ENCODE measurements around the gene RSPH9. TPM values are rescaled to one million over a fixed set of nuclear protein-coding genes. Genes with fewer than 3 reads are reported as not detected.

The RSPH9 gene
- polyA plus RNA-seq, 1 experiment, result 0.37 TPM

DNA sequence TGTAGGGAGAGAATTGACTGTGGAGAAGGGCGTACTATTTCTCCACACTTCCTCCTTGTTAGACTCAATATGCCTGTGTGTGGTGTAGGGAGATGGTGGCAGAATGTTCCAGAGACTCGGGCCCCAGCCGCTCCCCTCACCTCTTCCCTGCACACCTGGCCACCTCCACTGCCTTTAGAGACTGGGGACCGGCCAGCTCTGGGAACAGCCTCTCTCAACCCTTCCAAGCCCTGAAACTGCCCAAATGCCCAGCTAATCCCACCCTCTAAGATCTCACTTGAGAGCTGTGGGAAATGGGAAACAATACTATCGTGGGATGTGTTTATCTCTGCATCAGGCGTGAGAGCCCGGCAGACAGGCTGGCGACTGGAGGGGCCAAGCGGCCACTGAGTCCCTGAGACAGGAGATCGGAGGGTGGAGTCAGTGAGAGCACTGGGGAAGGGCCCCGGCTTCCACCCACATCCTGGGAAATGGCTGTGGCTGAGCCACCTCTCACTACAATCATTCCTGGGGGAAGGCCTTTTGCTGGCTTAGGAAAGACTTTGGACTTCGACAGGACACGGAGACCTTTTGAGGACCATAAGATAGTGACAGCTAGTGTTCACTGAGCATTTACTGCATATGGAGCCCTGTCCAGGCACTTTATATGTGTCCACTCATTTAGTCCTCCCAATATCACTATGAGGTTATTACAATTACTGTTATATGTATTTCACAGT is 73.7 kb downstream of the RSPH9 start:
- no peak for DNase-seq (ENCODE audit: low read depth, low spot score)
- CTCF ChIA-PET, result interaction anchor here (0.9 to 2.2 kb wide), 3 partner anchors 50 to 356 kb away, joined by 3 to 5 read pairs (median 3); no protein-coding TSS in a partner anchor
- POLR2A ChIA-PET, result no interaction called here

DNA sequence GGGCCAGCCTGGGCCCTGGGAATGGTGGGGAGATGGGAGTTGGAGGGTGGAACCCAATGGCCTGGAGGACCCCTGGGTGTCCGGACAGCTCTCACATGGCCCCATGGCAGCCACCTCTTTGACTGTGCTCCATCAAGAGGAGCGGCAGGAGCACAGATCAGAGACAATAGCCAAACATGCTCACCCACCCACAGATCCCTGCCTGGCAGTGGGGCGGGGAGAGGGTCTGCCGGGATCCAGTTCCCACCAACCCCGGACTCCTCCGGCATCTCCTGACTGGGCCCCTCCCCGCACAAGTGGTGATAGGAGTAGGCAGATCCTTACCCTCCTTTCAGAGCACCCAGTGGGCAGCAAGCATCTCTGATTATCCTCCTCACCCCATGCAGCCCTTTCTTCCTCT is 74.7 kb downstream of the RSPH9 start:
- TF ChIP-seq, protein P1, sequence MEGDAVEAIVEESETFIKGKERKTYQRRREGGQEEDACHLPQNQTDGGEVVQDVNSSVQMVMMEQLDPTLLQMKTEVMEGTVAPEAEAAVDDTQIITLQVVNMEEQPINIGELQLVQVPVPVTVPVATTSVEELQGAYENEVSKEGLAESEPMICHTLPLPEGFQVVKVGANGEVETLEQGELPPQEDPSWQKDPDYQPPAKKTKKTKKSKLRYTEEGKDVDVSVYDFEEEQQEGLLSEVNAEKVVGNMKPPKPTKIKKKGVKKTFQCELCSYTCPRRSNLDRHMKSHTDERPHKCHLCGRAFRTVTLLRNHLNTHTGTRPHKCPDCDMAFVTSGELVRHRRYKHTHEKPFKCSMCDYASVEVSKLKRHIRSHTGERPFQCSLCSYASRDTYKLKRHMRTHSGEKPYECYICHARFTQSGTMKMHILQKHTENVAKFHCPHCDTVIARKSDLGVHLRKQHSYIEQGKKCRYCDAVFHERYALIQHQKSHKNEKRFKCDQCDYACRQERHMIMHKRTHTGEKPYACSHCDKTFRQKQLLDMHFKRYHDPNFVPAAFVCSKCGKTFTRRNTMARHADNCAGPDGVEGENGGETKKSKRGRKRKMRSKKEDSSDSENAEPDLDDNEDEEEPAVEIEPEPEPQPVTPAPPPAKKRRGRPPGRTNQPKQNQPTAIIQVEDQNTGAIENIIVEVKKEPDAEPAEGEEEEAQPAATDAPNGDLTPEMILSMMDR (IDR thresholded peaks at IDR 0.05; ENCODE audit: low read depth, low read length), result no peak
- no peak for DNase-seq (ENCODE audit: low read depth, low spot score)
- Histone ChIP-seq H3K4me3 (ENCODE audit: low read depth, low read length) (no peak overlapping the region), H3K27ac (ENCODE audit: low read depth, low read length) (no peak overlapping the region), H3K27me3 (ENCODE audit: control insufficient read depth, insufficient read depth, low read length) (peaks cover 8% of the 10 kb centered on the region), H3K9me3 (ENCODE audit: control insufficient read depth, insufficient read depth, low read length) (no peaks in the 10 kb centered on the region)
- ChIA-PET POLR2A (no interaction called here), CTCF (interaction anchor here (0.9 to 2.2 kb wide), 3 partner anchors 49 to 355 kb away, joined by 3 to 5 read pairs (median 3); no protein-coding TSS in a partner anchor)

More for the DNA sequence above, 73.7 kb downstream of the RSPH9 start:
- Histone ChIP-seq H3K27ac (ENCODE audit: low read depth, low read length) (no peak overlapping the region), H3K9me3 (ENCODE audit: control insufficient read depth, insufficient read depth, low read length) (no peaks in the 10 kb centered on the region), H3K4me3 (ENCODE audit: low read depth, low read length) (no peak overlapping the region), H3K27me3 (ENCODE audit: control insufficient read depth, insufficient read depth, low read length) (peaks cover 8% of the 10 kb centered on the region)
- TF ChIP-seq, protein P1 (IDR thresholded peaks at IDR 0.05; ENCODE audit: low read depth, low read length), result no peak

DNA sequence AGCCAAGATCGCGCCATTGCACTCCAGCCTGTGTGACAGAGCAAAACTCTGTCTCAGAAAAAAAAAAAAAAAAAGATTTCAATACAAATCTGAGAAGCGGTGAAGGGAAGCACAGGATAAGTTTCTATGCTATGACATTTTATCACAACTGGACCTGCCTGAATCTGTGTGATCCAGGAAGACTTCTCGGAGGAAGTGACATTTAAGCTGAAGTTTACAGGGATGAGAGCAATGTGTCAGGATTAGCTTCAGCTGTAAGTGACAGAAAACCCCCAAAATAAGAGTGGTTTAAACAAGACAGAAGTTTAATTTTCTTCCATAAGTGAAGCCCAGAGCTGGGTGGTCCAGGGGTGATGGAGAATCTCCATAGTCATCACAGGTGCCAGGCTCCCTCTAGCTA is 76.2 kb downstream of the RSPH9 start:
- CTCF ChIA-PET, result interaction anchor here (1.4 kb wide), 1 partner anchor 354 kb away, joined by 4 read pairs; no protein-coding TSS in a partner anchor
- TF ChIP-seq, protein P1 (IDR thresholded peaks at IDR 0.05; ENCODE audit: low read depth, low read length), result no peak
- Histone ChIP-seq H3K27ac (ENCODE audit: low read depth, low read length) (no peak overlapping the region), H3K27me3 (ENCODE audit: control insufficient read depth, insufficient read depth, low read length) (peaks cover 8% of the 10 kb centered on the region), H3K4me3 (ENCODE audit: low read depth, low read length) (no peak overlapping the region), H3K9me3 (ENCODE audit: control insufficient read depth, insufficient read depth, low read length) (no peaks in the 10 kb centered on the region)
- POLR2A ChIA-PET, result no interaction called here
- no peak for DNase-seq (ENCODE audit: low read depth, low spot score)

Other genes with a start within 250 kb of the RSPH9 start
- gene ABCC10, start 217.5 kb upstream of the RSPH9 start, polyA plus RNA-seq (2011; rRNA removed), result 10.6 and 12.0 TPM in 2 replicates
- gene DLK2, start 189.5 kb upstream of the RSPH9 start, polyA plus RNA-seq (2011; rRNA removed), result 0.62 and 0.86 TPM in 2 replicates
- gene TJAP1, start 167.5 kb upstream of the RSPH9 start, polyA plus RNA-seq (2011; rRNA removed), result 18.4 and 20.4 TPM in 2 replicates
- gene LRRC73, start 134.7 kb upstream of the RSPH9 start, polyA plus RNA-seq (2011; rRNA removed), result 0.14 and 0.16 TPM in 2 replicates
- 241 and 262 TPM in 2 replicates for gene YIPF3, start 128.1 kb upstream of the RSPH9 start, polyA plus RNA-seq (2011; rRNA removed)
- 48.1 and 50.8 TPM in 2 replicates for gene POLR1C, start 127.9 kb upstream of the RSPH9 start, polyA plus RNA-seq (2011; rRNA removed)
- gene XPO5, start 69.0 kb upstream of the RSPH9 start, polyA plus RNA-seq (2011; rRNA removed), result 28.4 and 31.5 TPM in 2 replicates
- 22.1 and 26.6 TPM in 2 replicates for gene POLH, start 68.9 kb upstream of the RSPH9 start, polyA plus RNA-seq (2011; rRNA removed)
- 60.8 and 72.5 TPM in 2 replicates for gene GTPBP2, start 15.8 kb upstream of the RSPH9 start, polyA plus RNA-seq (2011; rRNA removed)
- 37.1 and 39.3 TPM in 2 replicates for gene MAD2L1BP, start 9.2 kb upstream of the RSPH9 start, polyA plus RNA-seq (2011; rRNA removed)
- 41.0 and 59.7 TPM in 2 replicates for gene MRPS18A, start 42.8 kb downstream of the RSPH9 start, polyA plus RNA-seq (2011; rRNA removed)
- gene VEGFA, start 125.2 kb downstream of the RSPH9 start, polyA plus RNA-seq (2011; rRNA removed), result 189 and 239 TPM in 2 replicates

Measured in AG04450 (cell line).